ENCODE data around the gene SPAG16.

- TF ChIP-seq CTCF (conservative IDR thresholded peaks at IDR 0.05) = no peak
- TF ChIP-seq ZFX (IDR thresholded peaks at IDR 0.05) = no peak
These were observed 707.3 kb downstream of the SPAG16 start for GRCh38 chr2:213991453-213992108.
